ENCODE measurements around the gene QSOX1.

The QSOX1 gene

GRCh38 chr1:180234369-180235076, 79.9 kb downstream of the QSOX1 start:
- no peak for DNase-seq (ENCODE audit: low spot score)

- DNase-seq (ENCODE audit: low spot score) = no peak
Observed at GRCh38 chr1:180235077-180235501, 80.4 kb downstream of the QSOX1 start.

GRCh38 chr1:180235502-180236239, 81.0 kb downstream of the QSOX1 start:
- no peak for DNase-seq (ENCODE audit: low spot score)

GRCh38 chr1:180236698-180237509, 82.2 kb downstream of the QSOX1 start:
- no peak for DNase-seq (ENCODE audit: low spot score)

GRCh38 chr1:180237869-180238476, 83.3 kb downstream of the QSOX1 start:
- no peak for DNase-seq (ENCODE audit: low spot score)

GRCh38 chr1:180238675-180239074, 84.0 kb downstream of the QSOX1 start:
- no peak for DNase-seq (ENCODE audit: low spot score)

GRCh38 chr1:180239145-180240096, 84.8 kb downstream of the QSOX1 start:
- no peak for DNase-seq (ENCODE audit: low spot score)

- DNase-seq (ENCODE audit: low spot score) = no peak
Observed at GRCh38 chr1:180241716-180242544, 87.3 kb downstream of the QSOX1 start.

GRCh38 chr1:180243517-180244221, 89.0 kb downstream of the QSOX1 start:
- DNase-seq (ENCODE audit: low spot score) = no peak

- DNase-seq (ENCODE audit: low spot score) = no peak
Observed at GRCh38 chr1:180244840-180245239, 90.2 kb downstream of the QSOX1 start.

- DNase-seq (ENCODE audit: low spot score) = no peak
Observed at GRCh38 chr1:180246579-180246978, 91.9 kb downstream of the QSOX1 start.

GRCh38 chr1:180247061-180247460, 92.4 kb downstream of the QSOX1 start:
- DNase-seq (ENCODE audit: low spot score) = no peak

GRCh38 chr1:180247580-180247979, 92.9 kb downstream of the QSOX1 start:
- no peak for DNase-seq (ENCODE audit: low spot score)

GRCh38 chr1:180248176-180248575, 93.5 kb downstream of the QSOX1 start:
- no peak for DNase-seq (ENCODE audit: low spot score)

- no peak for DNase-seq (ENCODE audit: low spot score)
Observed at GRCh38 chr1:180248731-180249681, 94.3 kb downstream of the QSOX1 start.

- DNase-seq (ENCODE audit: low spot score) = no peak
Observed at GRCh38 chr1:180249725-180250498, 95.2 kb downstream of the QSOX1 start.

GRCh38 chr1:180250499-180250770, 95.8 kb downstream of the QSOX1 start:
- DNase-seq (ENCODE audit: low spot score) = no peak
